RWPE2 (cell line): Measurements from ENCODE around the gene COPE.
"Not testable (repeated sequence)": the region's sequence is repeated elsewhere in the genome, so short reads cannot be mapped to it uniquely, and the experiment has no call there.

Experiments used
- ATAC-seq: fragments of 200-7000 bp; cut with Tn5 transposase; 3 replicates; pipeline ENCODE4 v1.9.1; 2021; ENCODE audit warnings: low read depth
- DNase-seq: peaks from one replicate; pipeline ENCODE4 v3.0.0-alpha.2; 2020; ENCODE audit warnings: low spot score
- H3K27ac ChIP-seq: fragments of 450-650 bp; 2 replicates; pipeline ENCODE4 v1.5.1; 2017; ENCODE audit warnings: mild to moderate bottlenecking; ENCODE audit not compliant: poor library complexity, severe bottlenecking
- H3K27me3 ChIP-seq: fragments of 250-450 bp; sonication (Bioruptor Pico); 2 replicates; pipeline ENCODE4 v1.5.1; 2021; ENCODE audit warnings: mild to moderate bottlenecking, moderate library complexity; ENCODE audit not compliant: insufficient read depth, poor library complexity, severe bottlenecking
- H3K36me3 ChIP-seq: fragments of 250-450 bp; sonication (Bioruptor Pico); 2 replicates; pipeline ENCODE4 v1.5.1; 2020; ENCODE audit warnings: low read depth, mild to moderate bottlenecking, moderate library complexity
- H3K4me1 ChIP-seq: fragments of 250-450 bp; sonication (Bioruptor Pico); 2 replicates; pipeline ENCODE4 v1.5.1; 2021; ENCODE audit warnings: mild to moderate bottlenecking, moderate library complexity; ENCODE audit not compliant: insufficient read depth, poor library complexity, severe bottlenecking
- H3K4me3 ChIP-seq: fragments of 250-450 bp; sonication (Bioruptor Pico); 2 replicates; pipeline ENCODE4 v1.5.1; 2021; ENCODE audit warnings: mild to moderate bottlenecking, moderate library complexity; ENCODE audit not compliant: severe bottlenecking
- H3K9me3 ChIP-seq: fragments of 250-450 bp; sonication (Bioruptor Pico); 2 replicates; pipeline ENCODE4 v1.5.1; 2021; ENCODE audit warnings: mild to moderate bottlenecking, moderate library complexity; ENCODE audit not compliant: severe bottlenecking
- CTCF ChIP-seq: fragments of 450-650 bp; IDR thresholded peaks from one replicate; pipeline ENCODE4 v1.5.1; 2017; ENCODE audit warnings: mild to moderate bottlenecking, moderate library complexity; ENCODE audit not compliant: poor library complexity, severe bottlenecking

Gene COPE

GRCh38 chr19:18961767-18962620, 42.8 kb upstream of the COPE start:
- Histone ChIP-seq H3K36me3 (no peaks in the 10 kb centered on the region), H3K4me3 (no peak overlapping the region), H3K4me1 (no peaks in the 10 kb centered on the region), H3K27ac (no peak overlapping the region), H3K9me3 (no peaks in the 10 kb centered on the region), H3K27me3 (no peaks in the 10 kb centered on the region)
- TF ChIP-seq CTCF = no peak
- DNase-seq (no peak), ATAC-seq (peak; percentile 36; the same call in 1 of the 3 replicates)

GRCh38 chr19:18960370-18960769, 41.2 kb upstream of the COPE start:
- ATAC-seq (no peak), DNase-seq (no peak)
- no peak overlapping the region for H3K4me3 ChIP-seq
- no peak overlapping the region for H3K27ac ChIP-seq
- H3K36me3 ChIP-seq = no peaks in the 10 kb centered on the region
- no peak for TF ChIP-seq CTCF
- no peaks in the 10 kb centered on the region for H3K4me1 ChIP-seq
- H3K27me3 ChIP-seq = no peaks in the 10 kb centered on the region
- no peaks in the 10 kb centered on the region for H3K9me3 ChIP-seq

GRCh38 chr19:18955042-18955441, 35.9 kb upstream of the COPE start:
- H3K4me1 ChIP-seq = peaks cover 19% of the 10 kb centered on the region
- DNase-seq (no peak), ATAC-seq (no peak)
- TF ChIP-seq CTCF = no peak
- H3K36me3 ChIP-seq = no peaks in the 10 kb centered on the region
- no peaks in the 10 kb centered on the region for H3K9me3 ChIP-seq
- H3K27ac ChIP-seq = no peak overlapping the region
- no peak overlapping the region for H3K4me3 ChIP-seq
- H3K27me3 ChIP-seq = no peaks in the 10 kb centered on the region

GRCh38 chr19:18954094-18954493, 34.9 kb upstream of the COPE start:
- H3K36me3 ChIP-seq = no peaks in the 10 kb centered on the region
- no peaks in the 10 kb centered on the region for H3K27me3 ChIP-seq
- DNase-seq (no peak), ATAC-seq (no peak)
- peak overlapping the region; percentile 96 for H3K27ac ChIP-seq
- no peak for TF ChIP-seq CTCF
- H3K4me3 ChIP-seq = no peak overlapping the region
- H3K9me3 ChIP-seq = no peaks in the 10 kb centered on the region
- peaks cover 19% of the 10 kb centered on the region for H3K4me1 ChIP-seq

GRCh38 chr19:18952364-18953003, 33.3 kb upstream of the COPE start:
- not testable (repeated sequence) for H3K4me3 ChIP-seq, H3K36me3 ChIP-seq, H3K9me3 ChIP-seq, H3K27me3 ChIP-seq
- Histone ChIP-seq H3K4me1 (peaks cover 19% of the 10 kb centered on the region), H3K27ac (peak overlapping the region; percentile 96)
- ATAC-seq = peak; percentile 57
- peak; percentile 77 for DNase-seq
